ENCODE data around the gene ICE2.

DNA sequence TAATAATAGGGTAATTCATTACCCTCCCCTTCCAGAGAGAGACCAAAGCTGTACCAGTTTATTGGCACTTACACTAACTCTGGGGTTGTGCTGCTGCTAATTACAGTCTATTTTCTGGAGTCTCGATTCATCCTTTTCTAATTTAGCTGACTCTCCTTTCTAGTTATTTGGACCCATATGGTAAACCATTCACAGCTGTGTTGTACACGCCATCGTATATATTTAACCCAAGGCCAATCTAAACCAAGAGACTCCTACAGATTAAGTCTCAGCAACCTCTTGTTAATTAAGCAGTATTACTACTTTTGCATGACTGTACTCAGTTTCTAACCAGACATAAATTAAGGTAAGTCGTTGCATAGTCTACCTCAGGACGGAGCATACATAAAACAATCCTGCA, 103.6 kb downstream of the ICE2 start:
- TF ChIP-seq, protein P1, sequence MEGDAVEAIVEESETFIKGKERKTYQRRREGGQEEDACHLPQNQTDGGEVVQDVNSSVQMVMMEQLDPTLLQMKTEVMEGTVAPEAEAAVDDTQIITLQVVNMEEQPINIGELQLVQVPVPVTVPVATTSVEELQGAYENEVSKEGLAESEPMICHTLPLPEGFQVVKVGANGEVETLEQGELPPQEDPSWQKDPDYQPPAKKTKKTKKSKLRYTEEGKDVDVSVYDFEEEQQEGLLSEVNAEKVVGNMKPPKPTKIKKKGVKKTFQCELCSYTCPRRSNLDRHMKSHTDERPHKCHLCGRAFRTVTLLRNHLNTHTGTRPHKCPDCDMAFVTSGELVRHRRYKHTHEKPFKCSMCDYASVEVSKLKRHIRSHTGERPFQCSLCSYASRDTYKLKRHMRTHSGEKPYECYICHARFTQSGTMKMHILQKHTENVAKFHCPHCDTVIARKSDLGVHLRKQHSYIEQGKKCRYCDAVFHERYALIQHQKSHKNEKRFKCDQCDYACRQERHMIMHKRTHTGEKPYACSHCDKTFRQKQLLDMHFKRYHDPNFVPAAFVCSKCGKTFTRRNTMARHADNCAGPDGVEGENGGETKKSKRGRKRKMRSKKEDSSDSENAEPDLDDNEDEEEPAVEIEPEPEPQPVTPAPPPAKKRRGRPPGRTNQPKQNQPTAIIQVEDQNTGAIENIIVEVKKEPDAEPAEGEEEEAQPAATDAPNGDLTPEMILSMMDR (IDR thresholded peaks at IDR 0.05; ENCODE audit: insufficient read depth, low read length, poor library complexity, severe bottlenecking) = no peak
- TF ChIP-seq EZH2phosphoT487 (conservative IDR thresholded peaks at IDR 0.05; ENCODE audit: low read length) = no peak

Measured in SU-DHL-6 (cell line).